Activated CD4-positive, alpha-beta memory T cell treated with anti-CD3 and anti-CD28 coated beads for 36 hours (primary cell): ENCODE data around the gene MYRIP. TPM values are rescaled to one million over a fixed set of nuclear protein-coding genes. Genes with fewer than 3 reads are reported as not detected.

Experiments used
- CTCF ChIA-PET: fragments of 350-600 bp; sonication (Branson Sonifier 250); formaldehyde crosslinking; loops from one replicate; lab custom pipeline; 2021; ENCODE audit warnings: antibody characterized with exemption, inconsistent platforms; lab: Charles Lee
- POLR2A ChIA-PET: fragments of 350-600 bp; sonication (Branson Sonifier 250); formaldehyde crosslinking; loops from one replicate; lab custom pipeline; 2021; ENCODE audit warnings: antibody characterized with exemption; lab: Charles Lee
- DNase-seq: peaks from one replicate; pipeline ENCODE4 v3.0.0-alpha.2; 2020
- H3K27ac Mint-ChIP-seq: one replicate; pipeline ENCODE4 v1.8.0; 2021; ENCODE audit warnings: mixed read lengths
- H3K27me3 Mint-ChIP-seq: one replicate; pipeline ENCODE4 v1.8.0; 2021; ENCODE audit warnings: mixed read lengths
- H3K36me3 Mint-ChIP-seq: one replicate; pipeline ENCODE4 v1.8.0; 2021; ENCODE audit warnings: mixed read lengths
- H3K4me1 Mint-ChIP-seq: one replicate; pipeline ENCODE4 v1.8.0; 2021; ENCODE audit warnings: low read depth, mixed read lengths
- H3K4me3 Mint-ChIP-seq: one replicate; pipeline ENCODE4 v1.8.0; 2021; ENCODE audit warnings: mild to moderate bottlenecking, mixed read lengths
- H3K9me3 Mint-ChIP-seq: one replicate; pipeline ENCODE4 v1.8.0; 2021; ENCODE audit warnings: mixed read lengths
- intact Hi-C: fragments of 100-400 bp; cut with micrococcal nuclease; formaldehyde crosslinking; loops from one replicate; pipeline ENCODE4 v1.15.1; 2023
- total RNA-seq, 2 experiments: library from RNA; stranded (reverse); gene quantifications; one replicate each; pipeline ENCODE4 v1.2.3, GENCODE V29; 2021

Gene MYRIP
- total RNA-seq, 2 experiments from 2014 or later = not detected

DNA sequence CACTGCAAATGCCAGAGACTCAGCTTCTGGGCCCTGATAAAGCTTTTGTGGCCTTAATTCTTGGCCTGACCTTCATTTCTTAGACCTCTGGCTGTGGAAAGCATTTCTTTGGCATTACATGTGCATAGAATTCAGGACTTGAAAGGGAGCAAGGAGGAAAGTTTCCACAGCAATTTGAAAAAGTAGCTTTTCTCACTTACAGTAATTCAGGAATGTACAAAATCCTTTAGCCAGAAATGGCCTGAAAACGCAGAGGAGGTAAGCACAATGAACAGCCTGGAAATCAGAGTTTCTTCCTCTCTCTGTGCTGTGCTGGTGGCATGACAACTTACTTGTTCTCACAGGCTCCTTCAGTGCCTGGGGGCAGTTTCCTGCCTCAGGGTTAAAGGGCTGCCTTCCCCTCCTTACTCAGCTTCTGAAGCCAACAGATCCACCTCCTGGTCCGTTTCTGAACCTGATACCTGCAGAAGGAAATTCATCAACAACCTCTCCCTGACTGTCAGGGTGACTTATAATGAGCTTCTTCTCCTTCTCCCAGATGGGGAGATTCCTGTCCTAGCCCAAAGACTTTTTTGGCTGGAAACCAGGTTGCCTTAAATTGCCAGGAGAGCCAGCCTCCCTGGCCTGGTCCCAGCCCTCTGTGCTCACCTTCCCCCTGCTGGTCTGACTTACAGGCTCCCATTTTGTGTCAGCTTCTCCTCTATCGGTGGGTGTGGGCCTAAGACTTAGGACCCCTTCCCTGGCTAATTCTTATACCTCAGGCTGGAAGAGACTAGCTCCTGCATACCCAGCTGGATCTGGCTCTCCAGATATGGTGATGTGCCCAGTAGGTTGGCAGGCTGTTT is 102.3 kb downstream of the MYRIP start:
- Mint-ChIP-seq H3K4me1 (no peaks in the 10 kb centered on the region), H3K27ac (no peak overlapping the region), H3K27me3 (no peaks in the 10 kb centered on the region), H3K4me3 (no peak overlapping the region), H3K9me3 (no peaks in the 10 kb centered on the region), H3K36me3 (no peaks in the 10 kb centered on the region)
- intact Hi-C loops = no loop called here
- DNase-seq = no peak
- ChIA-PET CTCF (no interaction called here), POLR2A (no interaction called here)

DNA sequence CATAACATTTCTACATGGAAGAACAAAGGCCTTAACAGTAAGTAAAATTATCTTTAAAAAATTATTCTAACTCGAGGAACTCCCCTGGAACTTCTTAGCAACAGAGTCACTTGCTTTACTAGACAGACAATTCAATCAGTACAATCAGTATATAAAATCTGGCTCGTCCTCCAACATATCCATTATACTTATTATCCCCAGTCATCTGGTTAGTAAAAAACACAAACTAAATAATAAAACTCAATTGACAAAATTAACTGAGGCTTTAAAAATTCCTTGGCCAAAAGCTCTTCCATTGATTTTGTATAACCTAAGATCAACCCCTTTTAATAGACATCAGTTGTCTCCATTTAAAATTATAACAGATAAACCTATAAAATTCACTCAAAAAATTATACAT is 105.6 kb downstream of the MYRIP start:
- no peaks in the 10 kb centered on the region for H3K36me3 Mint-ChIP-seq
- H3K27ac Mint-ChIP-seq = no peak overlapping the region
- H3K4me1 Mint-ChIP-seq = no peaks in the 10 kb centered on the region
- DNase-seq = no peak
- H3K9me3 Mint-ChIP-seq = no peaks in the 10 kb centered on the region
- no peak overlapping the region for H3K4me3 Mint-ChIP-seq
- H3K27me3 Mint-ChIP-seq = no peaks in the 10 kb centered on the region
- ChIA-PET POLR2A (no interaction called here), CTCF (no interaction called here)
- intact Hi-C loops = no loop called here

DNA sequence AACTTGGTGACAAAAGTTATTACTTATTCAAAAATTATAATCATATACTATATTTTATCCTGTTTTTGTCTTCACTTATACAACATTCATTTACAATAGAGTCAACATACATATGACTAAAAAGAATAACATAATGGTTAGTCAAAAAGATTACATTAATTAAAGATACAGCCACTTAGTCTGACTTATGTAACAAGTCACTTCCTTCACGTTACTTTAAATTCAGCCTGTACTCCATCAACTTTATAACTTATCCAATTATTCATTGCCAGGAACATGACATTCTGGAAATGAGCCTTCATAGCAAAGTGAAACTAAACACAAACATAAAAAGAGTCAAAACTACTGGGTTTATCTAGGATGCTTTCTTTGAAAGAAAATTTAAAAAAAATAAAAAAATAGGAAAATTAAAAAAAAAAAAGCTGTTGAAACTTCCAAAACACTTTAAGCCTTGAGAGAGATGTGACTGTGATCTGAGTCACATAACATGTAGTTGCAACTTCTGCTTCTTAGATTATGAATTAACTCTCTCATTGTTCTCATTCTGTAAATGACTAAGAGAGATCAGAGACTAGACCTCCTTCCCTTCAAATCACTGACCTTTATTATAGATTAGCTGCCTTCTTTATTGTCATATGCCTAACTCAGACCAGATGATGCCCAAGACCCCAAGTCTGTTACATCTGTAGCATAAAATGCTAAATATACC is 107.8 kb downstream of the MYRIP start:
- POLR2A ChIA-PET = no interaction called here

DNA sequence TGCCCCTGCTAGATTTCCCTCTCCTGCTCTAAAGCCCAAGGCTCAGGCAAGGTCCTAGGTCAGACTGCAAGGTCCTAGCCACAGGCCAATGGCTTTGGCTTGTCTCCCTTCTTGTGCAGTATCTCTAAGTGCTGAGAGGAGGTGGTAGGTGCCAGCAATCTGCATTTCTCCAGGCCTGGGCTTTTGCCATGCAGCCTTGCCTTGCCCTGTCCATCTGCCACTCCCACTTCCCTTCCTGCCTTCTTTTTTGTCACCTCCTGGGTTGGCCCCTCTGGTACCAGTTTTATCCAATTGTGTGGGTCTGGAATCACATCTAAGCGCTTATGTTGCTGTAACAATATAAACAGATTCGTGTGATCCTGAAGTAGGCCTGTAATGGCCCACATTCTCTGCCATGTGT is 109.9 kb downstream of the MYRIP start:
- Mint-ChIP-seq H3K27ac (no peak overlapping the region), H3K27me3 (no peaks in the 10 kb centered on the region), H3K36me3 (no peaks in the 10 kb centered on the region), H3K4me1 (no peaks in the 10 kb centered on the region), H3K9me3 (no peaks in the 10 kb centered on the region), H3K4me3 (no peak overlapping the region)
- no peak for DNase-seq
- POLR2A ChIA-PET = no interaction called here
- intact Hi-C loops = no loop called here
- CTCF ChIA-PET = no interaction called here

More for the DNA sequence above, 107.8 kb downstream of the MYRIP start:
- CTCF ChIA-PET = no interaction called here
- Mint-ChIP-seq H3K36me3 (no peaks in the 10 kb centered on the region), H3K27ac (no peak overlapping the region), H3K9me3 (no peaks in the 10 kb centered on the region), H3K4me3 (no peak overlapping the region), H3K4me1 (no peaks in the 10 kb centered on the region), H3K27me3 (no peaks in the 10 kb centered on the region)
- DNase-seq = no peak
- intact Hi-C loops = no loop called here

DNA sequence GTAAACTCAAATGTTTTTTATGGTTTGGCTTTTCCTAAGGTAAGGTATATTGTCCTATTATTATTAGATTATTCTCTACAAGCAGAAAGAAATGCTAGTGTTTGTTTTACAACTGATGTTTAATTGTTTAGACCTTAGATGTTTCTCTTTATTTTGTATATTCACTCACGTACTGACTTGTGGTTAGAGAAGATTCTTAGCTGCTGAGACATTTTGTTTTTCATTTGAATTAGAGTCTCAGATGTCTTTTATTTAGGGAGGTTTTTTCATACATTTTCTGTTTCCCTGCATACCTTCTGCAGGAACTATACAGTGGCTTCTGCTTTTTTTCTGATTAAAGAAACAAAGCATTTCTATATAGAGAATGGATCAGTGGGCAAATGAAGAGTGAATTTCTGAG is 110.9 kb downstream of the MYRIP start:
- intact Hi-C loops = no loop called here
- no peaks in the 10 kb centered on the region for H3K36me3 Mint-ChIP-seq
- H3K4me1 Mint-ChIP-seq = no peaks in the 10 kb centered on the region
- POLR2A ChIA-PET = no interaction called here
- no peak for DNase-seq
- no peak overlapping the region for H3K27ac Mint-ChIP-seq
- peaks cover 2% of the 10 kb centered on the region for H3K9me3 Mint-ChIP-seq
- H3K4me3 Mint-ChIP-seq = no peak overlapping the region
- H3K27me3 Mint-ChIP-seq = no peaks in the 10 kb centered on the region
- CTCF ChIA-PET = interaction anchor here (0.6 kb wide), 1 partner anchor 12 kb away, joined by 4 read pairs; no protein-coding TSS in a partner anchor

DNA sequence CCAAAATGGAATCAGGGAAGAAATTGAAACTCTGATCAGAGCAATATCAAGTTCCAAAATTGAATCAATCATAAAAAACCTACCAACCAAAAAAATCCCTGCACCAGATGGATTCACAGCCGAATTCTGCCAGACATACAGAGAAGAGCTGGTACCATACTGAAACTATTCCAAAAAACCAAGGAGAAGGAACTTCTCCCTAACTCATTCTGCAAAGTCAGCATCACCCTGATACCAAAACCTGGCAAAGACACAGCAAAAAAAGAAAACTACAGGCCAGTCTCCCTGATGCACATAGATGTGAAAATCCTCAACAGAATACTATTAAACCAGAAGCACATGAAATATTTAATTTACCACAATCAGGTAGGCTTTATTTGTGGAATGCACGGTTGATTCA is 118.1 kb downstream of the MYRIP start:
- Mint-ChIP-seq H3K27me3 (no peaks in the 10 kb centered on the region), H3K36me3 (no peaks in the 10 kb centered on the region), H3K4me3 (no peak overlapping the region), H3K4me1 (no peaks in the 10 kb centered on the region), H3K27ac (no peak overlapping the region), H3K9me3 (peaks cover 2% of the 10 kb centered on the region)
- no peak for DNase-seq
- ChIA-PET CTCF (no interaction called here), POLR2A (no interaction called here)
- intact Hi-C loops = no loop called here

DNA sequence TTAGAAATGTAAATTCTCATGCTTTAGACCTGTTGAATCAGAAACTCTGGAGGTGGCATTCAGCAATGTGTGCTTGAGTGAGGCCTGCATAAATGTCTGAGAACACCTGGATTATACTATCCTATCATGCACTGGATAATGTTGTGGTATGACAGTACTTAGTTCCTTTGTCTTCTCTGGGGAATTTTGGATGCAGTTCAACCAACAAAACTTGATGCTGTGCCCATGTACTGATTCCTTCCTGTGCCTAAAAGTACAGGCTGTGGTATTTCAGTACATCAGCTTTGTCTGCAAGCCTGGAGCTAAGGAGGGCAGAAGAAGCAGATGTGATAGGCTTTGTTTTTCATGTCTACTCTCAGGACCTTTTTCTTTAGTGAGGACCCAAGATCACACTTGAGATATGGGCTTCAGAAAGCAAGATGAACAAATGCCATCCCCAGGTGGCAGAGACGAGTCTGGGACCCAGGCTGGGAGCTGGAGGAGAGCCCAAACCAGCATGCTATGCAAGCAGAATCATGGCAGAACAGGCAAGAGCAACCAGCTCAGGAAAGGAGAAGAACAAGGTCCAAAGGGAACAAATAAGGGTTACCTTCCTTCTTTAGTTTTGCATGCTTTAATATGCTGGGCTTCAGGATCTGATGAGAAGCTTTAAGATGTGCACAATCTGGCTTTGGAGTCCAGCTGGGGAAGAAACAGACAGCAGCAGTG is 124.7 kb downstream of the MYRIP start:
- no peaks in the 10 kb centered on the region for H3K36me3 Mint-ChIP-seq
- no peaks in the 10 kb centered on the region for H3K27me3 Mint-ChIP-seq
- intact Hi-C loops = no loop called here
- DNase-seq = no peak
- no peak overlapping the region for H3K27ac Mint-ChIP-seq
- ChIA-PET POLR2A (no interaction called here), CTCF (no interaction called here)
- H3K4me1 Mint-ChIP-seq = no peaks in the 10 kb centered on the region
- H3K9me3 Mint-ChIP-seq = no peaks in the 10 kb centered on the region
- no peak overlapping the region for H3K4me3 Mint-ChIP-seq

DNA sequence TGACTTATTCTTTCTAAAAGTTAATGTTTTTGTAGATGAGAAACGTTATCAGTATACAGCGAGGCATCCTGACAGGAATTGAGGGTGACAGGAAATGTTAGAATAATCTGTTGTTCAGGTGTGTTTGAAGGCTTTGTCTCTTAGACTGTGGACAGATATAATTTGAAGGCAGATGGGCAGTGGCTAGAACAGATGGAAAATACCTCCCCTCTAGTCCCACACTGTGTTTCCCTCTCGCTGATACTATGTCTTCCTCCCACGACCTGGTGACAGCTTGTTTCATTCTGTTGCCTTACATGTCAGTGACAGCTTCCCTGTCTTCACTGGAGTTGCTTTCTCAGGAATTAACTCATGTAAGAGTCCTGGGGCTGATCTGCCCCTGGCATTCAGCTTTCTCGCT is 125.3 kb downstream of the MYRIP start:
- no peak overlapping the region for H3K4me3 Mint-ChIP-seq
- ChIA-PET CTCF (no interaction called here), POLR2A (no interaction called here)
- H3K27me3 Mint-ChIP-seq = no peaks in the 10 kb centered on the region
- H3K4me1 Mint-ChIP-seq = no peaks in the 10 kb centered on the region
- no peaks in the 10 kb centered on the region for H3K36me3 Mint-ChIP-seq
- intact Hi-C loops = no loop called here
- H3K9me3 Mint-ChIP-seq = no peaks in the 10 kb centered on the region
- H3K27ac Mint-ChIP-seq = no peak overlapping the region
- no peak for DNase-seq

DNA sequence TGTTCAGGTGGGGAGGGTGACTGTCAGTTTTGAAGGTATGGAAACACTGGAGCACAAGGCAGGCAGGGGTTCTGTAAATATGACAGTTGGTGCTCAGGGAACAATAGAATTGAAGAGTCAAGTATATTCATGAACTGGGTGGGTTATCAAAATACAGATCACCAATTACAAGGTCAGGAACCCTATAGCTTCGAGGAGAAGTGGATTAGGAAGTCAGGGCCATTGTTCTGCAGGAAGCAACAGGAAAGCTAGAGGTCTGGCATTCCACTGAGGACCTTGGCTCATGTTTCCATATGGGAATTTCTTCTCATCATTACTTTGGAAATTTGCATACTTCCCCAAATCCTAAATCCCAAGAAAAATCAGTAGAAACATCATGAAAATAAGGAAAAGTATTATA is 125.9 kb downstream of the MYRIP start:
- no peaks in the 10 kb centered on the region for H3K4me1 Mint-ChIP-seq
- no peak overlapping the region for H3K4me3 Mint-ChIP-seq
- no peak for DNase-seq
- CTCF ChIA-PET = no interaction called here
- no peak overlapping the region for H3K27ac Mint-ChIP-seq
- intact Hi-C loops = no loop called here
- no peaks in the 10 kb centered on the region for H3K9me3 Mint-ChIP-seq
- H3K36me3 Mint-ChIP-seq = no peaks in the 10 kb centered on the region
- POLR2A ChIA-PET = no interaction called here
- H3K27me3 Mint-ChIP-seq = no peaks in the 10 kb centered on the region

DNA sequence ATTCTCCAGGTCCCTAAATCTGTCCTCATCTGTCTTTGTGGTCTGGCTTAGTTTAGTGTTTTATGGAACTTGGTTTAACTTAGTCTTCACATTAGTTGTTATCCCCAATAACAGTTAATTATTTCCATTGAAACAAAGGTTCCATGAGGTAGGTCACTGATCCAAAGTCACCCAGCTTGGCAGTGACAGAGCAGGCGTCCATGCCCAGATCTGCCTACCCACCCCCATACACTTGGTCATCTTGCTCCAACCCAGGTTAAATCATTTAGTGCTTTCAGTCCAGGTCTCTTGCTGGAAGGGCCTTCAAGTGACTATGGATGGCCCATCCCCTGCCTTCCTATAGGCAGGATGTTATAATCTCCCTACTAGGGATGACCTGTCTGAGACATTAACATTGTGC is 127.4 kb downstream of the MYRIP start:
- no peak overlapping the region for H3K27ac Mint-ChIP-seq
- no peaks in the 10 kb centered on the region for H3K27me3 Mint-ChIP-seq
- intact Hi-C loops = no loop called here
- H3K4me3 Mint-ChIP-seq = no peak overlapping the region
- H3K9me3 Mint-ChIP-seq = no peaks in the 10 kb centered on the region
- no peaks in the 10 kb centered on the region for H3K4me1 Mint-ChIP-seq
- no peaks in the 10 kb centered on the region for H3K36me3 Mint-ChIP-seq
- ChIA-PET CTCF (no interaction called here), POLR2A (no interaction called here)
- no peak for DNase-seq

DNA sequence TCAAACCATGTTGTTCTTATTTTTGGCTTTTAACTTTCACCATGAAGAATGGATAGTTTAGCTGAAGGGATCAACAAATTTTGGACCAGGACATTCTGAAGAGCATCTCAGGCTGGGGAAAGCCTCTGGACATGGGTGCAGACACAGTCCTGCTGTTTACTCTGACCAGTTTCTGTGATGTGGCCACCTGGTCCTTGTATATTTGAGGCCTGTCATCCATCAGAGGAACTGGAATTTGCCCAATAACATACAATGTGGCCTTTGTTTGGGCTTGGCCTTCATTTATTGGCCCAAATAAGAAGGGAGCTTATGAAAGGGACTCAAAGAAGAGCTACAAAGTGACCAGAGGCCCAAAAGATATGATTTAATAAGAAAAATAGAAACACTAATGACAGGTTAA is 127.9 kb downstream of the MYRIP start:
- no peak for DNase-seq
- Mint-ChIP-seq H3K27me3 (no peaks in the 10 kb centered on the region), H3K27ac (no peak overlapping the region), H3K4me1 (no peaks in the 10 kb centered on the region), H3K36me3 (no peaks in the 10 kb centered on the region), H3K9me3 (no peaks in the 10 kb centered on the region), H3K4me3 (no peak overlapping the region)
- CTCF ChIA-PET = no interaction called here
- POLR2A ChIA-PET = no interaction called here
- intact Hi-C loops = no loop called here

DNA sequence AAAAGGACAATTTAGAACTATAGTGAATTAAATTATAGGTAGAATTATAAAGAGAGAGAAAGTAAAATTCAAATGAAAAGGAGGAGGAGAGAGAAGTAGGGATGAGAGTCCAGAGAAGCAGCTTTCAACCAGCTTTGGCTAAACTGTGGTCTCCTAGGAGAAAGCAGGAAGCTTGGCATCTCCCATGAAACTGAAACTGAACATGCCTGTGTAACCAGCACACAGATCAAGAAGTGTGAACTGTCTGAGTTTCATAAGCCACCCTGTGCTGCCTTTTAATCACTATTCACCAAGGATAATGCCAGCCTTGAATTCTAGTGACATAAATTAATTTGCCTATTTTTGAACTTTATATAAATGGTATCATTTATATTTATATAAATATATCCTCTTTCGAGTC is 128.5 kb downstream of the MYRIP start:
- H3K27me3 Mint-ChIP-seq = no peaks in the 10 kb centered on the region
- no peak overlapping the region for H3K27ac Mint-ChIP-seq
- ChIA-PET CTCF (no interaction called here), POLR2A (no interaction called here)
- intact Hi-C loops = no loop called here
- DNase-seq = no peak
- no peaks in the 10 kb centered on the region for H3K36me3 Mint-ChIP-seq
- H3K9me3 Mint-ChIP-seq = no peaks in the 10 kb centered on the region
- H3K4me1 Mint-ChIP-seq = no peaks in the 10 kb centered on the region
- H3K4me3 Mint-ChIP-seq = no peak overlapping the region
